Endodermal cell (in vitro differentiated cells): ENCODE results near the gene PLEKHB2. TPM values are rescaled to one million over a fixed set of nuclear protein-coding genes. Genes with fewer than 3 reads are reported as not detected.

Source experiments
- DNase-seq: peaks from one replicate; pipeline ENCODE4 v3.0.0-alpha.2; 2017
- H3K27ac ChIP-seq: 2 replicates; pipeline ENCODE4 v1.5.1; 2013; ENCODE audit warnings: mild to moderate bottlenecking, low read depth, low read length, moderate library complexity
- H3K27me3 ChIP-seq: 2 replicates; pipeline ENCODE4 v1.6.1; 2013; ENCODE audit warnings: mild to moderate bottlenecking, low read length, moderate library complexity; ENCODE audit not compliant: insufficient read depth, control insufficient read depth, poor library complexity, severe bottlenecking
- H3K36me3 ChIP-seq: 2 replicates; pipeline ENCODE4 v1.7.0; 2013; ENCODE audit warnings: mild to moderate bottlenecking, low read length, moderate library complexity; ENCODE audit not compliant: control insufficient read depth, insufficient read depth
- H3K4me1 ChIP-seq: one replicate; pipeline ENCODE4 v1.7.0; 2013; ENCODE audit warnings: low read length; ENCODE audit not compliant: control insufficient read depth, insufficient read depth
- H3K4me3 ChIP-seq: 2 replicates; pipeline ENCODE4 v1.5.1; 2013; ENCODE audit warnings: mild to moderate bottlenecking, low read length, moderate library complexity
- H3K9ac ChIP-seq: 2 replicates; pipeline ENCODE4 v1.6.1; 2013; ENCODE audit warnings: mild to moderate bottlenecking, low read length, moderate library complexity; ENCODE audit not compliant: poor library complexity, severe bottlenecking; ENCODE audit errors: extremely low read depth
- H3K9me3 ChIP-seq: 2 replicates; pipeline ENCODE4 v1.6.1; 2013; ENCODE audit warnings: mild to moderate bottlenecking, low read length, moderate library complexity; ENCODE audit not compliant: control insufficient read depth
- H3K27ac Mint-ChIP-seq: 2 replicates; pipeline ENCODE4 v1.8.0; 2020; ENCODE audit warnings: mixed read lengths
- H3K27me3 Mint-ChIP-seq: 2 replicates; pipeline ENCODE4 v1.8.0; 2021; ENCODE audit warnings: mild to moderate bottlenecking, mixed read lengths; ENCODE audit not compliant: insufficient read depth
- H3K36me3 Mint-ChIP-seq: 2 replicates; pipeline ENCODE4 v1.8.0; 2020; ENCODE audit warnings: low read depth, mixed read lengths
- H3K4me1 Mint-ChIP-seq: 2 replicates; pipeline ENCODE4 v1.8.0; 2020; ENCODE audit warnings: mixed read lengths
- H3K4me3 Mint-ChIP-seq: 2 replicates; pipeline ENCODE4 v1.8.0; 2020; ENCODE audit warnings: mild to moderate bottlenecking, moderate library complexity, mixed read lengths
- H3K9me3 Mint-ChIP-seq: 2 replicates; pipeline ENCODE4 v1.8.0; 2020; ENCODE audit warnings: mild to moderate bottlenecking, mixed read lengths
- WGBS, 2 experiments: methylation state at CpG; one replicate each; pipeline versions ENCODE4 v1.1.5 to v1.1.7; 2013; ENCODE audit warnings: missing lambda C conversion rate in 2 of 2, mixed read lengths in 1 of 2; ENCODE audit not compliant: insufficient coverage in 1 of 2, insufficient read length in 1 of 2; 5-methylcytosine and 5-hydroxymethylcytosine counted together
- total RNA-seq, 2 donors: library from RNA; stranded (reverse); fragmentation: NEBNext Ultra II Directional in 1 of 2; extraction: Animal tissue kit (Norgen Biotek cat#: 25700) in 1 of 2; gene quantifications; 2 replicates in 1 of 2; 3 replicates in 1 of 2; pipeline ENCODE4 v1.2.1, GENCODE V29; 2021
- TF ChIP-seq, protein P1 (sequence below): fragments of 200-600 bp; sonication (generic); conservative IDR thresholded peaks from 2 replicates; pipeline ENCODE4 v1.5.0; 2021; ENCODE audit warnings: antibody characterized with exemption, mild to moderate bottlenecking

Gene PLEKHB2
- total RNA-seq, 2 donors from 2014 or later = 66.7 to 68.6 TPM

DNA sequence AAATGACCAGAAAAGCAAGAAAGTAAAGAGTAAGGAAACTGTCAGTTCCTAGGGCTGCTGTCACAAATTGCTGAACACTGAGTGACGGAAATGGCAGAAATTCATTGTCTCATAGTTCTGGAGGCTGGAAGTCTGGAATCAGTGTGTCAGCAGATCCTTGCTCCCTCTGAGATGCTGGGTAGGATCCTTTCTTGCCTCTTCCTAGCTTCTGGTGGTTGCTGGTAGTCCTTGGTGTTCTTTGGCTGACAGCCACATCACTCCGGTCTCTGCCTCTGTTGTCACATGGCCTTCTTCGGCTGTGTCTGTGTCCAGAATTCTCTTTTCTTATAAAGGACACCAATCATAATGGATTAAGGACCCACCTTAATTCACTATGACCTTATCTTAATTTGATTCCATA, 21.9 kb downstream of the PLEKHB2 start:
- peaks cover 10% of the 10 kb centered on the region for H3K9me3 ChIP-seq
- peaks cover 11% of the 10 kb centered on the region for H3K9me3 Mint-ChIP-seq
- H3K9ac ChIP-seq = no peak overlapping the region
- no peaks in the 10 kb centered on the region for H3K27me3 Mint-ChIP-seq
- H3K36me3 Mint-ChIP-seq = peaks cover 82% of the 10 kb centered on the region
- H3K4me3 Mint-ChIP-seq = no peak overlapping the region
- WGBS, 2 experiments = 89 to 90% methylated on average over 3 of the region's 3 CpGs
- no peaks in the 10 kb centered on the region for H3K4me1 Mint-ChIP-seq
- no peak overlapping the region for H3K27ac ChIP-seq
- TF ChIP-seq, protein P1, sequence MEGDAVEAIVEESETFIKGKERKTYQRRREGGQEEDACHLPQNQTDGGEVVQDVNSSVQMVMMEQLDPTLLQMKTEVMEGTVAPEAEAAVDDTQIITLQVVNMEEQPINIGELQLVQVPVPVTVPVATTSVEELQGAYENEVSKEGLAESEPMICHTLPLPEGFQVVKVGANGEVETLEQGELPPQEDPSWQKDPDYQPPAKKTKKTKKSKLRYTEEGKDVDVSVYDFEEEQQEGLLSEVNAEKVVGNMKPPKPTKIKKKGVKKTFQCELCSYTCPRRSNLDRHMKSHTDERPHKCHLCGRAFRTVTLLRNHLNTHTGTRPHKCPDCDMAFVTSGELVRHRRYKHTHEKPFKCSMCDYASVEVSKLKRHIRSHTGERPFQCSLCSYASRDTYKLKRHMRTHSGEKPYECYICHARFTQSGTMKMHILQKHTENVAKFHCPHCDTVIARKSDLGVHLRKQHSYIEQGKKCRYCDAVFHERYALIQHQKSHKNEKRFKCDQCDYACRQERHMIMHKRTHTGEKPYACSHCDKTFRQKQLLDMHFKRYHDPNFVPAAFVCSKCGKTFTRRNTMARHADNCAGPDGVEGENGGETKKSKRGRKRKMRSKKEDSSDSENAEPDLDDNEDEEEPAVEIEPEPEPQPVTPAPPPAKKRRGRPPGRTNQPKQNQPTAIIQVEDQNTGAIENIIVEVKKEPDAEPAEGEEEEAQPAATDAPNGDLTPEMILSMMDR = no peak
- no peaks in the 10 kb centered on the region for H3K27me3 ChIP-seq
- H3K27ac Mint-ChIP-seq = no peak overlapping the region
- no peak overlapping the region for H3K4me3 ChIP-seq
- H3K36me3 ChIP-seq = peaks cover 85% of the 10 kb centered on the region
- DNase-seq = no peak
- H3K4me1 ChIP-seq = no peaks in the 10 kb centered on the region

DNA sequence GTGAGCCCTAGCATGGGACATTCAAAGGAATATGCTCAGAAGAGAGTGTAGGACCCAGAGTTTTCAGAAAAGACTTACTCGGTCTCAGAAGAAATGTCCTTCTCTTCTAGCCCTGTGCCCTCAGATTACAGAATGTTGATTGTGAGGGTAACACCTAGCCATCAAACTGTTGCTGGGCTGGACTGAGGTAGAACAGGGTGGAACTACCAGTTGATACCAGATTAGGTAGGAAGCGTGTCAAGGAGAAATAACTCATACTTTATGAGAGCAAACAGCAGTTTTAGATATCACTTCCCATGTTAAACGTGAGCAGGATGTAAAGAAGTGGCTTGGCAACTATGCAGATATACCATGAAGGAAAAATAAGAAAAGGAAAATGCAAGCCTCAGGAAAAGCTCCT, 22.8 kb downstream of the PLEKHB2 start:
- Mint-ChIP-seq H3K36me3 (peaks cover 79% of the 10 kb centered on the region), H3K27ac (no peak overlapping the region), H3K4me1 (no peaks in the 10 kb centered on the region), H3K9me3 (peaks cover 11% of the 10 kb centered on the region), H3K27me3 (no peaks in the 10 kb centered on the region), H3K4me3 (no peak overlapping the region)
- DNase-seq = no peak
- TF ChIP-seq, protein P1 = no peak
- Histone ChIP-seq H3K27ac (no peak overlapping the region), H3K9ac (no peak overlapping the region), H3K9me3 (peaks cover 10% of the 10 kb centered on the region), H3K4me1 (no peaks in the 10 kb centered on the region), H3K27me3 (no peaks in the 10 kb centered on the region), H3K4me3 (no peak overlapping the region), H3K36me3 (peaks cover 85% of the 10 kb centered on the region)
- WGBS, 2 experiments = 98 to 100% methylated on average over 1 to 3 of the region's 3 CpGs

DNA sequence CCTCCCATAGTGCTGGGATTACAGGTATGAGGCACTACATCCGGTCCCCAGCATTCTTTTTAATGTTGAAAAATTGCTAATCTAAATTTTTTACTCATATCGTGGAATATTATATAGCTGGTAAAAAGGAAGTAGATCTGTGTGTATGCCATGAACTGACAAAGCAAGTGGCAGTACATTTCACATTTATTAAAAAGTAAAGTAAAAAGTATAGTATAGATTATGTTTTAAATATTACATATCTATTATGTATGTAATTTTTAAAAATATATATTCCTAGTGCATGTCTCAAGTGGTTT, 25.1 kb downstream of the PLEKHB2 start:
- H3K36me3 Mint-ChIP-seq = peaks cover 83% of the 10 kb centered on the region

More for the DNA sequence above, 25.1 kb downstream of the PLEKHB2 start:
- DNase-seq = no peak
- 100% methylated on average over 2 of the region's 2 CpGs; no CpG with 5 or more reads in 1 of the 2 experiments for WGBS, 2 experiments
- peaks cover 10% of the 10 kb centered on the region for H3K9me3 ChIP-seq
- H3K36me3 ChIP-seq = peaks cover 95% of the 10 kb centered on the region
- H3K4me3 ChIP-seq = no peak overlapping the region
- Mint-ChIP-seq H3K4me1 (no peaks in the 10 kb centered on the region), H3K9me3 (peaks cover 11% of the 10 kb centered on the region), H3K4me3 (no peak overlapping the region), H3K27ac (peak overlapping the region; percentile 88), H3K27me3 (no peaks in the 10 kb centered on the region)
- H3K4me1 ChIP-seq = no peaks in the 10 kb centered on the region
- no peaks in the 10 kb centered on the region for H3K27me3 ChIP-seq
- no peak overlapping the region for H3K9ac ChIP-seq
- TF ChIP-seq, protein P1 = no peak
- no peak overlapping the region for H3K27ac ChIP-seq
